GM18868 (cell line): ENCODE results near the gene PDSS2.
"Not testable (repeated sequence)": the region's sequence is repeated elsewhere in the genome, so short reads cannot be mapped to it uniquely, and the experiment has no call there.

ENCODE experiments used
- ATAC-seq: cut with Tn5 transposase; IDR thresholded peaks from one replicate; pipeline ENCODE4 v1.9.1; 2021; ENCODE audit warnings: mild to moderate bottlenecking, moderate library complexity; ENCODE audit not compliant: unreplicated experiment

Gene PDSS2

GRCh38 chr6:107230448-107230847, 228.9 kb downstream of the PDSS2 start:
- ATAC-seq: no peak

- ATAC-seq: no peak
These were observed 229.3 kb downstream of the PDSS2 start for GRCh38 chr6:107230024-107230423.

GRCh38 chr6:107228754-107229153, 230.6 kb downstream of the PDSS2 start:
- ATAC-seq: no peak

DNA sequence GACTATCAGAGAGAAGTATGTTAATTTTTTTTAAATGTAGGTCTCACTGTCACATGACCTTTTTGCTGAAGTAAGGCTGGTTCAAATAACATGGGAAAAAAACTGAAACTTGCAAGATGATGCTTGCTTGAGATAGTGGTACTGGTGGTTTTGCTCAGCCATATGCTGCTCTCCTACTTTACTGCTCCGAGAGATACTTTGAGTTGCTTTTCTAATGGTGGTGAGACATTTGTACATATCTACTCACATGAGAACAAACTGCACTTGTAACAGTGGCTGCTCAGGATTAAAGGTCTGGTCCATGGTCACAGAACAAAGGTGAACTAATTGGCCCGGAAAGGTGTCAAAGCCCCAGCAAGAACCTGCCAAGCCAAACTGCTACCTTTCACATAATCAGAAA, 237.8 kb downstream of the PDSS2 start:
- no peak for ATAC-seq

DNA sequence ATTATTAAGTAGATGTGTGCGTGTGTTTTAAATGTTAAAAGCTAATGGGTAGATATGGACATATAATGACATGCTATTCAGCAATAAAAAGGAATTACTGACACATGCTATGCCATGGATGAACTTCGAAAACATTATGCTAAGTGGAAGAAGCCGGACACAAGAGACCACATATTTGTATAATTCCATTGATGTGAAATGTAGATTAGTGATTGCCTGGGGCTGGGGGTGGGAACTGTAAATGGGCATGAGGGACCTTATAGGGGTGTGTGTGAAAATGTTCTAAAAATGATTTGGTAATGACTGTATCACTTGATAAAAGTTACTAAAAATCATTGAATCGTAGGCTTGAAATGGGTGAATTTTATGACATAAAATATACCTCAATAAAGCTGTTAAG, 239.5 kb downstream of the PDSS2 start:
- no peak for ATAC-seq

DNA sequence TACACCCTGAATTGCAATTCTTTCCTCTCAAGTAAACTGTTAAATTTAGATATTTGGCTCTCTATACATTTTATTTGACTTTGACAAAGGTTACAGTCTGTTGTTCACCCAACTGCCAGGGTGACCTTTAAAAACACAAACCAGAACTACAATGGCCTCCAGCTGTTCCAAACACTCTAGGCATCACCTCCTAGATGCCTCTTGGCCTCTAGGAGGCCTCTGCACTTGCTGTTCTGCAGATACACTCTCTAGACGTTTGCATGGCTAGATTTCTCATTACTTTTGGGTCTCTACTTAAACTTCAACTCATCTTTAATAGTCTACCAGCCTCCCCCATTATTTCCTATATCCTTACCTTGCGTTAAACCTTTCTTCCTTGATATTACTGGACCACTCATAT, 241.2 kb downstream of the PDSS2 start:
- no peak for ATAC-seq

- ATAC-seq: no peak
These were observed 242.1 kb downstream of the PDSS2 start for GRCh38 chr6:107217248-107217647.

DNA sequence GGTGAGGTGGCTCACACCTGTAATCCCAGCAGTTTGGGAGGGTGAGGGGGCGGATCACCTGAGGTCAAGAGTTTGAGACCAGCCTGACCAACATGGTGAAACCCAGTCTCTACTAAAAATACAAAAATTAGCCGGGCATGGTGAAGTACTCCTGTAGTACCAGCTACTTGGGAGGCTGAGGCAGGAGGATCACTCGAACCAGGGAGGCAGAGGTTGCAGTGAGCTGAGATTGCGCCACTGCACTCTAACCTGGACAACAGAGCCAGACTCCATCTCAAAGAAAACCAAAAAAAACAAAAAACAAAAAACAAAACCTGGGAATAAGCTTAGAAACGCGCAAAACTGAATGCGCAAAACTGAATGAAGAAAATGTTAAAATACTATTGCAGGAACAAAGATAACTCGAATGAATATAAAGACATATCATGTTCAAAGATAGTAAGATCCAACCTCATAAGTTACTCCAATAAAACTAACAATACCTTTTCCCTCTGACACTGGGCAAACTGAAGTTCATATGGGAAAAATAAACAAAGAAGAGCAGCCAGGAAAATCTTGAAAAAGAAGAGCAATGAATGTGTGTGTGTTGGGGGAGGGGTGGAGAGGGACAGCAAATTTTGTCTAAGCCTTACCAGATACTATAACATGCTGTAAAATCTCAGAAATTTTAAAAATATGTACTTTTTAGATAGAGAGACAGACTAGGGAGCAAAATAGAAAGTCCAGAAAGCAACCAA, 243.0 kb downstream of the PDSS2 start:
- ATAC-seq: no peak

GRCh38 chr6:107215334-107215733, 244.0 kb downstream of the PDSS2 start:
- ATAC-seq: no peak

- no peak for ATAC-seq
These were observed 244.7 kb downstream of the PDSS2 start for GRCh38 chr6:107214655-107215054.

DNA sequence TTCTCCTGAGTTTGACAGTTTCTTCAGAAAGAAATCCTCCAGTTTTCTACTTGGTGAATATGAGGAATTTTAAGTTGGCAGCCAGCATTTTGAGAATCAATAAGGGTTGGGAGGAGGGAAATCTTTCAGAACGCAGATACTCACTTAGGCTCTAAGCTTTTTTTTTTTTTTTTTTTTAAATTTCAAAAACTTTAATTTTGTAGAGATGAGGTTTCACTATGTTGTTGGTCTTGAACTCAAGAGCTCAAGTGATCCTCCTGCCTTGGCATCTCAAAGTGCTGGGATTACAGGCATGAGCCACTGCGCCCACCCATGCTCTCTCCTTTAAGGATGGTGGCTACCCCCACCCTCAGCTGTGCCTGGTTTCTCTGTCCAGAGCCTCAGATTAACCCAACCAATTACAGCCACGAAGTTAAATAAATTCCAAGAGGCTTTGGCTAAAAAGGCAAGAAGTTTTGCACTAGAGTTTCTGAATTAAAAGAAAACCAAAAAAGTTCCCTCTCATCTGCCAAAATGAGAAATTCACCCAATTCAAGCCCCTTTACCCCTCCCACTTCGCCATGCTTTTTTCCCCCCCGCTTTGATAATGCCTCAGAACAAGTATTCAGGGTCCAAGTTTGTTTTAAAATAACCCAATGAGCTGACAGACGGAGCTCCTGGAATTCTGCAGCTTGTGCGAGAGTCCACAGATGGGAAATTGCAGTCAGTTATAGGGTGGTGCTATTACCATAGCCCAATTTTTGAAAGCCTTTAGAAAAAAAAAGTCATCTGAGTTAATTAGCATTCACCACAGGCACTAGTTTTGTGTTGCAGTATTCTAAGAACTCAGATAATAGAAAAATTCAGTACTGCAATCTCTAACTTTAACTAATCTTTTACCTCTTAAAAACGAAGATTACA, 249.7 kb downstream of the PDSS2 start:
- ATAC-seq: no peak

- no peak for ATAC-seq
These were observed 252.0 kb downstream of the PDSS2 start for GRCh38 chr6:107207251-107207873.

GRCh38 chr6:107205058-107205998, 254.0 kb downstream of the PDSS2 start:
- ATAC-seq: no peak

DNA sequence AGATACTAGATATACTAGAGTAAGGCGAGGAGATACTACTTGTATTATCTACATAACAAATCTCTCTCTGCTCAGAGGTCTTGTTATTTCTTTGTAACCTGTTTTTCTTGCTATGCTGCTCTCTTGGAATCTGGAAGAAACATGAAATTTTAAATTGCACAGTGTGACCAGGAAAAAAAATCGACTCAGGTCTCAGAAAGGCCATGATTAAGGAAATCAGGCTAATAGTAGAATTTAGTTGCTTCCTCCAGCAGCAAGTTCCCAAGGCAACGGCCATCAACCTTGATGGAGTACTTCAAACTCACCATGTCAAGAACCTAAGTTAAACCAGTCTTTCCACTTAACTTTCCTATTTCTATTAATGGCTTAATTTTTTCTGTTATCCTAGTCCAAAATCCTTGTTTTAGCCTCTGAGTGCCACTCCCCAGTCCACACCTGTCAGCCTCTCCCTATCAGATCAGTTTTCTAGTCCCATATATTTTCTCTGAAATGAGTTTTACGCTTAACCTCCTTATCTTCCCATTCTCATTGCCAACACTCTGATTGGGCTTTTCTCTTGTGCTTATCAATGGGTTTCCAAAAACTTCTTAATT, 256.4 kb downstream of the PDSS2 start:
- no peak for ATAC-seq

DNA sequence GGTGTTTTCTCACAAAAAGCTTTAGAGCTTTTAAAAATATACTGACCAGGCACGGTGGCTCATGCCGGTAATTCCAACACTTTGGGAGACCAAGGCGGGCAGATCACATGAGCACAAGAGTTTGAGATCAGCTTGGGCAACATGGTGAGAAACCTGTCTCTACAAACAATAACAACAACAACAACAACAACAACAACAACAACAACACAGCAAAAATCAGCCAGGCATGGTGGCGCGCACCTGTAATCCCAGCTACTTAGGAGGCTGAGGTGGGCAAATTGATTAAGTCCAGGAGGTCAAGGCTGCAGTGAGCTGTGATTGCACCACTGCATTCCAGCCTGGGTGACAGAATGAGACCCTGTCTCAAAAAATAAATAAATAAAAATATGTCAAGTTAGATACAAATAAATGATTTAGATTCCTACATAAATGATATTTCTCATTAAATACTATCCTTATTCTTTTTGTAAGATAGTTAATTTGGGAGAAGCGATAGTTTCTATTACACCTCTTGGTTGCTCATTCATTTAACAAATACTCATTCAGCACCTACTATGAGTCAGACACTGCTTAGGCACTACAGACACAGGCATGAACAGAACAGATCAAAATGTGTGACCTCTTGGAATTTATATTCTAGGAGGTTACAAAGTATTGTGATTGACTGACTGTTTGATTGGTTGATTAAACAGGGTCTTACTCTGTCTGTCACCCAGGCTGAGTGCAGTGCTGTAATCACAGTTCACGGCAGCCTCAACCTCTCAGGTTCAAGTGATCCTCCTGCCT, 260.5 kb downstream of the PDSS2 start:
- no peak for ATAC-seq

GRCh38 chr6:107196152-107196551, 263.2 kb downstream of the PDSS2 start:
- ATAC-seq: no peak

GRCh38 chr6:107194723-107195122, 264.6 kb downstream of the PDSS2 start:
- ATAC-seq: not testable (repeated sequence)

DNA sequence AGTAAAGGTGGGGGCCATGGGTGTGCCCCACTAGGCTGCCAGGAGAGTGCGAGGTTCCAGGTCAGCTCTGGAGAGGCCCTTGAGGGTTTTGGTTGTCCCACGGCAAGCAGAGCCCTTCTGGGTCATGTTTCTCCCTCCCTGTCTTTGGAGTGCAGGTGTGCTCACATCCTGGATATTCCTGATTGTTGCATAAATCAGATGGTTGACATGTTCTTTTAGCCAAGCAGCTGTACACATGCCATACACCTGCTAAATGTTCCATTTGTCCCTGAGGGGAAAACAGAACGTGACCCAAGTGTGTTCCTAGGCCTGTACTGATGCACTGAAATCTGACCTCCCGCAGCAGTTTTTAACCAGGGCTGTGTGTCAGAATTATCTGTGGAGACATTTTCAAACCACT, 266.5 kb downstream of the PDSS2 start:
- no peak for ATAC-seq

- no peak for ATAC-seq
These were observed 271.7 kb downstream of the PDSS2 start for GRCh38 chr6:107187630-107188029.
